ENCODE measurements around the gene RPS10. TPM values are rescaled to one million over a fixed set of nuclear protein-coding genes. Genes with fewer than 3 reads are reported as not detected.

Gene RPS10
- polyA plus RNA-seq, 1 experiment = 2,426 TPM

Other genes with a start within 250 kb of the RPS10 start
- gene HMGA1, start 189.2 kb downstream of the RPS10 start, polyA plus RNA-seq (2011; rRNA removed) = 142 and 197 TPM in 2 replicates
- gene SMIM29, start 177.1 kb downstream of the RPS10 start, polyA plus RNA-seq (2011; rRNA removed) = 11.3 and 17.2 TPM in 2 replicates
- 23.7 and 26.7 TPM in 2 replicates for gene NUDT3, start 33.4 kb downstream of the RPS10 start, polyA plus RNA-seq (2011; rRNA removed)
- gene PACSIN1, start 40.0 kb upstream of the RPS10 start, polyA plus RNA-seq (2011; rRNA removed) = 0.04 TPM in 1 of 2 replicates, not detected in the other
- gene SPDEF, start 130.3 kb upstream of the RPS10 start, polyA plus RNA-seq (2011; rRNA removed) = 0.04 TPM in 1 of 2 replicates, not detected in the other